Endothelial cell (in vitro differentiated cells): ENCODE data around the gene SAMD4B. TPM values are rescaled to one million over a fixed set of nuclear protein-coding genes. Genes with fewer than 3 reads are reported as not detected.

ENCODE experiments used
- DNase-seq: peaks from one replicate; pipeline ENCODE4 v3.0.0; 2021; ENCODE audit warnings: low spot score
- H3K27ac Mint-ChIP-seq: one replicate; pipeline ENCODE4 v1.8.0; 2021; ENCODE audit warnings: mixed read lengths, inconsistent platforms; ENCODE audit not compliant: unreplicated experiment
- H3K27me3 Mint-ChIP-seq: one replicate; pipeline ENCODE4 v1.8.0; 2021; ENCODE audit warnings: mild to moderate bottlenecking, moderate library complexity, mixed read lengths, inconsistent platforms; ENCODE audit not compliant: unreplicated experiment
- H3K36me3 Mint-ChIP-seq: one replicate; pipeline ENCODE4 v1.8.0; 2021; ENCODE audit warnings: mild to moderate bottlenecking, low read depth, mixed read lengths, inconsistent platforms; ENCODE audit not compliant: unreplicated experiment
- H3K4me1 Mint-ChIP-seq: one replicate; pipeline ENCODE4 v1.8.0; 2021; ENCODE audit warnings: mild to moderate bottlenecking, mixed read lengths, inconsistent platforms; ENCODE audit not compliant: unreplicated experiment
- H3K4me3 Mint-ChIP-seq: one replicate; pipeline ENCODE4 v1.8.0; 2021; ENCODE audit warnings: mild to moderate bottlenecking, mixed read lengths, inconsistent platforms; ENCODE audit not compliant: unreplicated experiment
- H3K9me3 Mint-ChIP-seq: one replicate; pipeline ENCODE4 v1.8.0; 2021; ENCODE audit warnings: mixed read lengths, inconsistent platforms; ENCODE audit not compliant: unreplicated experiment
- CTCF ChIP-seq: fragments of 200-600 bp; sonication (generic); IDR thresholded peaks from one replicate; pipeline ENCODE4 v1.5.0; 2021; ENCODE audit warnings: antibody characterized with exemption; ENCODE audit not compliant: unreplicated experiment
- total RNA-seq: library from RNA; stranded (reverse); fragmentation: NEBNext Ultra II Directional; extraction: Animal tissue kit (Norgen Biotek cat#: 25700); gene quantifications from one replicate; pipeline ENCODE4 v1.2.1, GENCODE V29; 2021; ENCODE audit not compliant: unreplicated experiment

Gene SAMD4B
- total RNA-seq, 1 donor from 2014 or later: 127 TPM

GRCh38 chr19:39297931-39298634, 44.1 kb upstream of the SAMD4B start:
- Mint-ChIP-seq H3K4me3 (no peak overlapping the region), H3K27me3 (peaks cover 4% of the 10 kb centered on the region), H3K4me1 (no peaks in the 10 kb centered on the region), H3K27ac (peak overlapping the region; percentile 8), H3K36me3 (peaks cover 4% of the 10 kb centered on the region), H3K9me3 (no peaks in the 10 kb centered on the region)
- no peak for DNase-seq
- TF ChIP-seq CTCF: no peak

- peaks cover 4% of the 10 kb centered on the region for H3K36me3 Mint-ChIP-seq
- no peak overlapping the region for H3K4me3 Mint-ChIP-seq
- peaks cover 4% of the 10 kb centered on the region for H3K27me3 Mint-ChIP-seq
- no peaks in the 10 kb centered on the region for H3K9me3 Mint-ChIP-seq
- TF ChIP-seq CTCF: no peak
- no peak overlapping the region for H3K27ac Mint-ChIP-seq
- no peak for DNase-seq
- H3K4me1 Mint-ChIP-seq: no peaks in the 10 kb centered on the region
Measured at GRCh38 chr19:39299404-39299803, 42.8 kb upstream of the SAMD4B start.

GRCh38 chr19:39299832-39300231, 42.4 kb upstream of the SAMD4B start:
- TF ChIP-seq CTCF: no peak
- Mint-ChIP-seq H3K36me3 (peaks cover 4% of the 10 kb centered on the region), H3K4me3 (no peak overlapping the region), H3K9me3 (no peaks in the 10 kb centered on the region), H3K27ac (no peak overlapping the region), H3K4me1 (no peaks in the 10 kb centered on the region), H3K27me3 (peaks cover 4% of the 10 kb centered on the region)
- DNase-seq: no peak

- no peak for TF ChIP-seq CTCF
- no peak overlapping the region for H3K27ac Mint-ChIP-seq
- DNase-seq: no peak
Measured at GRCh38 chr19:39301021-39301420, 41.2 kb upstream of the SAMD4B start.

GRCh38 chr19:39301562-39301961, 40.7 kb upstream of the SAMD4B start:
- Mint-ChIP-seq H3K27me3 (peaks cover 4% of the 10 kb centered on the region), H3K36me3 (peaks cover 5% of the 10 kb centered on the region), H3K27ac (no peak overlapping the region), H3K4me1 (peaks cover 2% of the 10 kb centered on the region), H3K4me3 (no peak overlapping the region), H3K9me3 (no peaks in the 10 kb centered on the region)
- no peak for TF ChIP-seq CTCF
- no peak for DNase-seq

More at GRCh38 chr19:39301021-39301420, 41.2 kb upstream of the SAMD4B start:
- no peak overlapping the region for H3K4me3 Mint-ChIP-seq
- H3K4me1 Mint-ChIP-seq: no peaks in the 10 kb centered on the region
- H3K36me3 Mint-ChIP-seq: peaks cover 4% of the 10 kb centered on the region
- H3K9me3 Mint-ChIP-seq: no peaks in the 10 kb centered on the region
- H3K27me3 Mint-ChIP-seq: peaks cover 2% of the 10 kb centered on the region
